Muscle layer of duodenum (tissue), 2 donors: ENCODE data around the gene KCNAB2.
"Not testable (repeated sequence)": the region's sequence is repeated elsewhere in the genome, so short reads cannot be mapped to it uniquely, and the experiment has no call there.

ENCODE experiments used
- H3K27ac ChIP-seq: one replicate; pipeline ENCODE4 v1.7.0; 2013; ENCODE audit warnings: mild to moderate bottlenecking, low read length
- H3K27me3 ChIP-seq: one replicate; pipeline ENCODE4 v1.7.0; 2013; ENCODE audit warnings: low read depth, mild to moderate bottlenecking, control low read depth, low read length
- H3K36me3 ChIP-seq, 2 donors: one replicate each; pipeline ENCODE4 v1.7.0; 2013; ENCODE audit warnings: low read length in 2 of 2, control low read depth in 1 of 2, mild to moderate bottlenecking in 1 of 2; ENCODE audit not compliant: insufficient read depth in 2 of 2, control insufficient read depth in 1 of 2
- H3K4me1 ChIP-seq, 2 donors: one replicate each; pipeline ENCODE4 v1.7.0; 2013; ENCODE audit warnings: low read length in 2 of 2, mild to moderate bottlenecking in 2 of 2, control low read depth in 1 of 2, moderate library complexity in 1 of 2; ENCODE audit not compliant: insufficient read depth in 2 of 2, control insufficient read depth in 1 of 2
- H3K4me3 ChIP-seq, 2 donors: one replicate each; pipeline ENCODE4 v1.7.0; 2013; ENCODE audit warnings: low read length in 2 of 2, low read depth in 1 of 2, mild to moderate bottlenecking in 1 of 2
- H3K9me3 ChIP-seq, 2 donors: one replicate each; pipeline ENCODE4 v1.7.0; 2013; ENCODE audit warnings: low read length in 2 of 2, control low read depth in 1 of 2, mild to moderate bottlenecking in 1 of 2; ENCODE audit not compliant: control insufficient read depth in 1 of 2
- donor health status: healthy.

KCNAB2 gene

GRCh38 chr1:6063532-6064053 lies 17.9 kb downstream of the KCNAB2 start:
- H3K4me3 ChIP-seq, H3K27me3 ChIP-seq, H3K4me1 ChIP-seq, H3K9me3 ChIP-seq, H3K36me3 ChIP-seq, H3K27ac ChIP-seq: not testable (repeated sequence)

GRCh38 chr1:6065093-6065858 lies 19.6 kb downstream of the KCNAB2 start:
- no peaks in the 10 kb centered on the region for H3K4me1 ChIP-seq
- H3K9me3 ChIP-seq = no peaks in the 10 kb centered on the region
- H3K4me3 ChIP-seq = no peak overlapping the region
- no peaks in the 10 kb centered on the region for H3K27me3 ChIP-seq
- no peaks in the 10 kb centered on the region for H3K36me3 ChIP-seq
- H3K27ac ChIP-seq = no peak overlapping the region

DNA sequence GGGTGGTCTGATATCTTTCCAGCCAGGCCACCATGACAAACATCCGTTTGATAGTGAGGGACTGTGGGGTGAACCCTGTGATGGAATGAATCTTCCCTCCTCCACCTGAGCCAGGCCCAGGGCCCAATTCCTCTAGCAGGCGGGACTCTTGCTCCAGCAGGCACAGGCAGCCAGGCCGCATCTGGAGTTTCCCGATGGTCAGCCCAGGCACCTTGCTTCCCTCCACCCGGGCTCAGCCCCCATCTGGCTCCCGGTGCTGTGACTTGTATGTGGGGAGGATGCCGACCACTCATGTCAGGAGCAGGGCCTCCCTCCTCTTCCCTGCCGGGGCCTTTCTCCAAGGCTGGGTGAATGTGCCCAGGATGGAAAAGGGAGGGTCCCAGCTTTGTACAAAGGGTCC lies 21.0 kb downstream of the KCNAB2 start:
- no peaks in the 10 kb centered on the region for H3K36me3 ChIP-seq
- H3K9me3 ChIP-seq = no peaks in the 10 kb centered on the region
- no peak overlapping the region for H3K27ac ChIP-seq
- H3K27me3 ChIP-seq = no peaks in the 10 kb centered on the region
- H3K4me1 ChIP-seq = no peaks in the 10 kb centered on the region
- no peak overlapping the region for H3K4me3 ChIP-seq

- Histone ChIP-seq H3K4me1 (no peaks in the 10 kb centered on the region), H3K27ac (no peak overlapping the region), H3K36me3 (no peaks in the 10 kb centered on the region), H3K9me3 (no peaks in the 10 kb centered on the region), H3K27me3 (no peaks in the 10 kb centered on the region), H3K4me3 (no peak overlapping the region)
These were observed 22.4 kb downstream of the KCNAB2 start for GRCh38 chr1:6068073-6068472.

- Histone ChIP-seq H3K4me1 (no peaks in the 10 kb centered on the region), H3K4me3 (no peak overlapping the region), H3K9me3 (no peaks in the 10 kb centered on the region), H3K27ac (no peak overlapping the region), H3K36me3 (no peaks in the 10 kb centered on the region), H3K27me3 (no peaks in the 10 kb centered on the region)
These were observed 23.2 kb downstream of the KCNAB2 start for GRCh38 chr1:6068932-6069331.

DNA sequence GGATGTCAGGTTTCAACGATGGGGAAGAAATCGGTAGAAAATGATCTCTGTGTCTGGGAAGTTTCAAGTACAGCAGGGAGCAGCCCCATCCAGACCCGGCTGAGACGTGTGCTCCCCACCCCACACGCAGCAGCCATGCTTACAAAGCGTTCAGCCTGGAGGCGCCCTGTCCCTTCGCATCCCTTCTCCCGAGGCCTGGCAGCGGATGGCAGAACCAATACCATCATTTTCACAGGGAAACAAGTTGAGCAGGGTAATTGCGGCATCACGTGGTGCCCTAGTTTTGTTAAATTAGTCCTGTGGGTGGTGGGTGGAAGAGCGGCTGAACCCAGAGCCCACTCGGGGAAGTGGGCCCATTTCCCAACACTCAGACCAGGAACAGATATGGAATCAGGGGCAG lies 23.9 kb downstream of the KCNAB2 start:
- Histone ChIP-seq H3K36me3 (peaks cover 0 to 4% of the 10 kb centered on the region in 2 donors), H3K4me3 (no peak overlapping the region), H3K9me3 (no peaks in the 10 kb centered on the region), H3K4me1 (no peaks in the 10 kb centered on the region), H3K27me3 (no peaks in the 10 kb centered on the region), H3K27ac (no peak overlapping the region)

DNA sequence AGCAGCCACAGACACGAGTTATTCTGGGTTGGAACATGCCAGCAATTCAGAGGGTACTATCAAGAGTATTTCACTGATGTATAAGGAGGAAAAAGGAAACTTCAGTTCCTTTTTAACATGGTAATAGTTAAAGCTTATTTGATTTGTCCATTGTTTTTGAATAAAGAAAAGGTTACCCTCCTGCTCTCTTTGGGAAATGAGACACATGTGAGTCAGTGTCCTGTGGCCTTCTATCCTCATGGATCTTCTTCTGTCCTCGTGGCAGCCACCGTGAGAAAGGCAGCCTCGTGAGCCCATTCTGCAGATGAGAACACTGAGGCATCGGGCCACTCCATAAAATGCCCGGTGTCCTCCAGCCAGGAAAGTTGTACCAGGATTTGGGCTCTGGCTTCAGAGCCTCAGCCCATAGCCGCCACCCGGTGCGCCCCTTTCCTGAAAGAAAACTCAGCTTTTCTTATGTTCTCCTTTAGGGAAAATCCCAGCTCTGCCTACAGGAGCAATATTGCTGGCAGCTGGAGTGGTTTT lies 24.8 kb downstream of the KCNAB2 start:
- peaks cover 0 to 4% of the 10 kb centered on the region in 2 donors for H3K36me3 ChIP-seq
- H3K4me1 ChIP-seq = no peaks in the 10 kb centered on the region
- no peaks in the 10 kb centered on the region for H3K27me3 ChIP-seq
- H3K9me3 ChIP-seq = no peaks in the 10 kb centered on the region
- H3K27ac ChIP-seq = no peak overlapping the region
- no peak overlapping the region for H3K4me3 ChIP-seq

DNA sequence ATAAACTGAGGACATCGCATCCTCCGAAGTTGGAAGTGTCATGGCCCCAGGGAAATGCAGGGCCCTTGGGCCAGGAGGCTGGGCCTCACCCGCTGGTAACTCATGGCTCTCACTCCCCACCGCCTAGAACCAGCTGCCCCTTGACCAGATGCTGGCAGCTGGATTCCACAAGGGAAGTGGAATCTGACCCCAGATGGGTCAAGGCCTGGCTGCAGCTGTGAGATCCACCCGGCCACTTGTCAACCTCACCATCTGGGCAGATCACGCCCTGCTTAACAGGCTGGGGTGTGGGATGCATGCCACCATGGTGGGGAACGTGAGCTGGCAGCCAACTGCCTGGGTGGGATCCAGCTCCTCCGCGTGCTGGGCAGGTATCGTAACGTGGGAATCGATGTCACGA lies 25.5 kb downstream of the KCNAB2 start:
- no peaks in the 10 kb centered on the region for H3K9me3 ChIP-seq
- no peak overlapping the region for H3K4me3 ChIP-seq
- no peaks in the 10 kb centered on the region for H3K27me3 ChIP-seq
- peaks cover 0 to 4% of the 10 kb centered on the region in 2 donors for H3K36me3 ChIP-seq
- no peaks in the 10 kb centered on the region for H3K4me1 ChIP-seq
- H3K27ac ChIP-seq = no peak overlapping the region

- H3K9me3 ChIP-seq = no peaks in the 10 kb centered on the region
- H3K27me3 ChIP-seq = no peaks in the 10 kb centered on the region
- no peak overlapping the region for H3K27ac ChIP-seq
- H3K36me3 ChIP-seq = peaks cover 0 to 4% of the 10 kb centered on the region in 2 donors
- H3K4me3 ChIP-seq = no peak overlapping the region
- no peaks in the 10 kb centered on the region for H3K4me1 ChIP-seq
These were observed 27.2 kb downstream of the KCNAB2 start for GRCh38 chr1:6072774-6073479.

DNA sequence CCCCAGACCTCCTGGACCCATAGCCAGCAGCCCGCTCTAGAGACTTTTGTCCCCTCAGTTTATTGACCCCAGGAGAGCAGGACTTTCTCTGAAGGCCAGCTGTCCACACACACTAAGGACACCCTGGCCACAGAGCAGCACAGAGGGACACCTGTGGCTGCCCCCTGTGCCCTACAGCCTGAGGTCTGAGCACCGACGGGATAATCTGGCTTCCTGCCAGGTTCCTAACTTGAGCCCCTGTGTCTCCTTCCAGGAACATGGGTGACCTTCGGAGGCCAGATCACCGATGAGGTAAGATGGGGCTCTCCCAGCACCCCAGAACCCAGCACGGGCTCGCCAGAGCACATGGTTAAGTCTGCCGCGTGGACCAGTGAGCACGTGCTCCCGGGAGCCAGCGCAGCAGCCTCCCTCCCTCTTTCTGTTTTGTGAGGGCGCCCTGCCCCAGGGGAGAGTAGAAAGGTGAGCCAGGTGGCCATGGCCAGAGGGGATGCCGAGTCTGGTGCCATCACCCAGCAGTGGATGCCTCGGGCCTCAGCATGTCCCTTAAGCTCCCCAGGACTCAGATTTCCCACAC lies 27.9 kb downstream of the KCNAB2 start:
- no peaks in the 10 kb centered on the region for H3K9me3 ChIP-seq
- no peaks in the 10 kb centered on the region for H3K4me1 ChIP-seq
- no peaks in the 10 kb centered on the region for H3K27me3 ChIP-seq
- no peak overlapping the region for H3K4me3 ChIP-seq
- peaks cover 0 to 4% of the 10 kb centered on the region in 2 donors for H3K36me3 ChIP-seq
- H3K27ac ChIP-seq = no peak overlapping the region

DNA sequence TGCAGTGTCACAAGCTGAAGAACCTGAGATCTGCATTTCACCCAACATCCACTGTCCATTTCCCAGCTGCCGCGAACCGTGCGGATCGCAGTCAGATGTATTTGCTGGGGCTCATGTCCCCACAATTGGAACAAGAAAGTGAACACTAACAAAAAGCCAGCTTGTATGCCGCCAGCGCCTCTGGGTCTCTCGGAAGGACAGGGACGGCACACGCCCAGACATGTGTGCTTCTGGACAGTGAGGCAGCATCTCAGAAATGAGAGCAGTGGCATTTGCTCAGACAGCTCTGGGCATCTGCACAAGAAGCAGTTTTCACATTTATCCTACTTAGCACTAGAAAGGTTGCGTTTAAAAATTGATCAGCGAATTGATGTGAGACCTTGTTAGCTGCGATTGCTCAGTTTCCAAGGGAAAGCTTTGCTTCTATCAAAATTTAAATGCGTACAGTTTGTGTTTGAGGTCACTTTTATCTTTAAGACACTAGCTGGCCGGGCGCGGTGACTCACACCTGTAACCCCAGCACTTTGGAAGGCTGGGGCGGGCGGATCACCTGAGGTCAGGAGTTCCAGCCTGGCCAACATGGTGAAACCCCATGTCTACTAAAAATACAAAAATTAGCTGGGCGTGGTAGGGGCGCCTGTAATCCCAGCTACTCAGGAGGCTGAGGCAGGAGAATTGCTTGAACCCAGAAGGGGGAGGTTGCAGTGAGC lies 28.7 kb downstream of the KCNAB2 start:
- Histone ChIP-seq H3K4me1 (no peaks in the 10 kb centered on the region), H3K4me3 (no peak overlapping the region), H3K27me3 (no peaks in the 10 kb centered on the region), H3K9me3 (no peaks in the 10 kb centered on the region), H3K36me3 (peaks cover 0 to 4% of the 10 kb centered on the region in 2 donors), H3K27ac (no peak overlapping the region)
